ENCODE data around the gene STK38L.

- no peak for TF ChIP-seq POLR2AphosphoS5 (IDR thresholded peaks at IDR 0.05; ENCODE audit: low read depth, low read length)
- TF ChIP-seq, protein P1, sequence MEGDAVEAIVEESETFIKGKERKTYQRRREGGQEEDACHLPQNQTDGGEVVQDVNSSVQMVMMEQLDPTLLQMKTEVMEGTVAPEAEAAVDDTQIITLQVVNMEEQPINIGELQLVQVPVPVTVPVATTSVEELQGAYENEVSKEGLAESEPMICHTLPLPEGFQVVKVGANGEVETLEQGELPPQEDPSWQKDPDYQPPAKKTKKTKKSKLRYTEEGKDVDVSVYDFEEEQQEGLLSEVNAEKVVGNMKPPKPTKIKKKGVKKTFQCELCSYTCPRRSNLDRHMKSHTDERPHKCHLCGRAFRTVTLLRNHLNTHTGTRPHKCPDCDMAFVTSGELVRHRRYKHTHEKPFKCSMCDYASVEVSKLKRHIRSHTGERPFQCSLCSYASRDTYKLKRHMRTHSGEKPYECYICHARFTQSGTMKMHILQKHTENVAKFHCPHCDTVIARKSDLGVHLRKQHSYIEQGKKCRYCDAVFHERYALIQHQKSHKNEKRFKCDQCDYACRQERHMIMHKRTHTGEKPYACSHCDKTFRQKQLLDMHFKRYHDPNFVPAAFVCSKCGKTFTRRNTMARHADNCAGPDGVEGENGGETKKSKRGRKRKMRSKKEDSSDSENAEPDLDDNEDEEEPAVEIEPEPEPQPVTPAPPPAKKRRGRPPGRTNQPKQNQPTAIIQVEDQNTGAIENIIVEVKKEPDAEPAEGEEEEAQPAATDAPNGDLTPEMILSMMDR (IDR thresholded peaks at IDR 0.05), result no peak
- TF ChIP-seq REST (IDR thresholded peaks at IDR 0.05; ENCODE audit: insufficient read depth in 1 of 2, low read depth in 2 of 2, low read length in 1 of 2), result no peak
Measured at GRCh38 chr12:27337376-27337775, 93.3 kb downstream of the STK38L start.
